Effector memory CD4-positive, alpha-beta T cell (primary cell): ENCODE results near the gene MRTO4.
"Not testable (repeated sequence)": the region's sequence is repeated elsewhere in the genome, so short reads cannot be mapped to it uniquely, and the experiment has no call there.

Source experiments
- DNase-seq, 3 donors: peaks; one replicate each; pipeline ENCODE4 v3.0.0-alpha.2; 2020
- H3K27ac ChIP-seq: 2 replicates; pipeline ENCODE4 v1.7.0; 2013; ENCODE audit warnings: mild to moderate bottlenecking, low read length, moderate library complexity; ENCODE audit not compliant: insufficient read depth, poor library complexity, severe bottlenecking
- H3K27me3 ChIP-seq: replicated peaks from 2 replicates; pipeline ENCODE4 v1.7.0; 2013; ENCODE audit warnings: mild to moderate bottlenecking, low read length; ENCODE audit not compliant: insufficient read depth, control insufficient read depth, poor library complexity, severe bottlenecking
- H3K36me3 ChIP-seq: 2 replicates; pipeline ENCODE4 v1.7.0; 2013; ENCODE audit warnings: mild to moderate bottlenecking, low read length, moderate library complexity; ENCODE audit not compliant: control insufficient read depth, insufficient read depth
- H3K4me1 ChIP-seq: 2 replicates; pipeline ENCODE4 v1.7.0; 2013; ENCODE audit warnings: low read length, mild to moderate bottlenecking; ENCODE audit not compliant: control insufficient read depth, insufficient read depth, poor library complexity, severe bottlenecking
- H3K4me3 ChIP-seq: 2 replicates; pipeline ENCODE4 v1.7.0; 2013; ENCODE audit warnings: low read length, low read depth, mild to moderate bottlenecking; ENCODE audit not compliant: insufficient read depth, poor library complexity, severe bottlenecking
- H3K9me3 ChIP-seq: 2 replicates; pipeline ENCODE4 v1.7.0; 2013; ENCODE audit warnings: mild to moderate bottlenecking, low read length, moderate library complexity; ENCODE audit not compliant: control insufficient read depth

The MRTO4 gene

GRCh38 chr1:19222979-19223824 is 28.4 kb upstream of the MRTO4 start:
- Histone ChIP-seq H3K9me3 (no peaks in the 10 kb centered on the region), H3K4me1 (no peaks in the 10 kb centered on the region), H3K27ac (no peak overlapping the region), H3K27me3 (no peaks in the 10 kb centered on the region), H3K36me3 (peaks cover 85% of the 10 kb centered on the region), H3K4me3 (no peak overlapping the region)
- DNase-seq = no peak

GRCh38 chr1:19229229-19229628 is 22.4 kb upstream of the MRTO4 start:
- Histone ChIP-seq H3K4me1 (no peaks in the 10 kb centered on the region), H3K9me3 (no peaks in the 10 kb centered on the region), H3K4me3 (no peak overlapping the region), H3K27me3 (no peaks in the 10 kb centered on the region), H3K36me3 (peaks cover 71% of the 10 kb centered on the region), H3K27ac (no peak overlapping the region)
- DNase-seq = no peak

GRCh38 chr1:19229828-19230325 is 21.7 kb upstream of the MRTO4 start:
- DNase-seq = no peak
- peaks cover 71% of the 10 kb centered on the region for H3K36me3 ChIP-seq
- H3K4me1 ChIP-seq = no peaks in the 10 kb centered on the region

GRCh38 chr1:19231736-19232523 is 19.7 kb upstream of the MRTO4 start:
- peaks cover 60% of the 10 kb centered on the region for H3K36me3 ChIP-seq
- H3K27ac ChIP-seq = not testable (repeated sequence)

More at GRCh38 chr1:19229828-19230325, 21.7 kb upstream of the MRTO4 start:
- Histone ChIP-seq H3K9me3 (no peaks in the 10 kb centered on the region), H3K27me3 (no peaks in the 10 kb centered on the region), H3K27ac (no peak overlapping the region), H3K4me3 (no peak overlapping the region)

GRCh38 chr1:19232524-19232846 is 19.1 kb upstream of the MRTO4 start:
- Histone ChIP-seq H3K27ac (no peak overlapping the region), H3K4me1 (no peaks in the 10 kb centered on the region), H3K36me3 (peaks cover 60% of the 10 kb centered on the region)

More at GRCh38 chr1:19231736-19232523, 19.7 kb upstream of the MRTO4 start:
- not testable (repeated sequence) for DNase-seq, H3K9me3 ChIP-seq, H3K4me3 ChIP-seq, H3K27me3 ChIP-seq, H3K4me1 ChIP-seq

GRCh38 chr1:19234224-19234623 is 17.4 kb upstream of the MRTO4 start:
- no peak overlapping the region for H3K27ac ChIP-seq
- no peaks in the 10 kb centered on the region for H3K27me3 ChIP-seq
- H3K36me3 ChIP-seq = peaks cover 75% of the 10 kb centered on the region
- no peak overlapping the region for H3K4me3 ChIP-seq
- H3K9me3 ChIP-seq = no peaks in the 10 kb centered on the region
- no peaks in the 10 kb centered on the region for H3K4me1 ChIP-seq
- no peak for DNase-seq

More at GRCh38 chr1:19232524-19232846, 19.1 kb upstream of the MRTO4 start:
- Histone ChIP-seq H3K9me3 (no peaks in the 10 kb centered on the region), H3K27me3 (no peaks in the 10 kb centered on the region), H3K4me3 (no peak overlapping the region)
- no peak for DNase-seq

GRCh38 chr1:19239876-19240275 is 11.7 kb upstream of the MRTO4 start:
- H3K4me1 ChIP-seq = no peaks in the 10 kb centered on the region
- no peak for DNase-seq
- no peaks in the 10 kb centered on the region for H3K27me3 ChIP-seq
- H3K4me3 ChIP-seq = no peak overlapping the region
- H3K36me3 ChIP-seq = peaks cover 82% of the 10 kb centered on the region
- H3K9me3 ChIP-seq = no peaks in the 10 kb centered on the region
- no peak overlapping the region for H3K27ac ChIP-seq

GRCh38 chr1:19240673-19241538 is 10.7 kb upstream of the MRTO4 start:
- no peak overlapping the region for H3K4me3 ChIP-seq
- H3K9me3 ChIP-seq = no peaks in the 10 kb centered on the region
- H3K27me3 ChIP-seq = no peaks in the 10 kb centered on the region
- DNase-seq = peak; percentile 29 to 54 (median 40)
- peaks cover 81% of the 10 kb centered on the region for H3K36me3 ChIP-seq
- H3K4me1 ChIP-seq = no peaks in the 10 kb centered on the region
- H3K27ac ChIP-seq = no peak overlapping the region

GRCh38 chr1:19250629-19251304 is 838 bp upstream of the MRTO4 start:
- Histone ChIP-seq H3K4me3 (peak overlapping the region; percentile 65), H3K4me1 (peaks cover 27% of the 10 kb centered on the region)
- no peak for DNase-seq

More at GRCh38 chr1:19250629-19251304, 838 bp upstream of the MRTO4 start:
- H3K36me3 ChIP-seq = peaks cover 5% of the 10 kb centered on the region
- no peaks in the 10 kb centered on the region for H3K27me3 ChIP-seq
- H3K9me3 ChIP-seq = no peaks in the 10 kb centered on the region
- peak overlapping the region; percentile 92 for H3K27ac ChIP-seq
